CD14-positive monocyte (primary cell): Measurements from ENCODE around the gene KIZ. TPM values are rescaled to one million over a fixed set of nuclear protein-coding genes. Genes with fewer than 3 reads are reported as not detected.

Experiments used
- DNase-seq, 3 donors: peaks; one replicate each; pipeline ENCODE4 v3.0.0-alpha.2; 2011 to 2022
- H2AFZ ChIP-seq: 2 replicates; pipeline ENCODE4 v1.6.0; 2012; ENCODE audit warnings: mild to moderate bottlenecking, low read depth, low read length, inconsistent platforms; ENCODE audit not compliant: insufficient read depth, poor library complexity, severe bottlenecking
- H3K27ac ChIP-seq, 2 donors: 1 replicate in 1 of 2; 2 replicates in 1 of 2; pipeline ENCODE4 v1.5.1; 2012 to 2013; ENCODE audit warnings: low read length in 2 of 2, control low read depth in 1 of 2, inconsistent platforms in 1 of 2, low read depth in 1 of 2, mild to moderate bottlenecking in 1 of 2
- H3K27me3 ChIP-seq, 2 donors: one replicate each; pipeline versions ENCODE4 v1.6.0 to v1.6.1; 2011 to 2013; ENCODE audit warnings: low read length in 2 of 2; ENCODE audit not compliant: control insufficient read depth in 2 of 2, insufficient read depth in 2 of 2
- H3K36me3 ChIP-seq, 2 donors: replicated peaks in 1 of 2; 1 replicate in 1 of 2; 2 replicates in 1 of 2; pipeline versions ENCODE4 v1.5.1 to v1.6.1; 2012 to 2013; ENCODE audit warnings: low read length in 2 of 2, control low read depth in 1 of 2, inconsistent platforms in 1 of 2, mild to moderate bottlenecking in 1 of 2; ENCODE audit not compliant: insufficient read depth in 2 of 2, control insufficient read depth in 1 of 2
- H3K4me1 ChIP-seq, 2 donors: 1 replicate in 1 of 2; 2 replicates in 1 of 2; pipeline versions ENCODE4 v1.5.1 to v1.6.1; 2012 to 2013; ENCODE audit warnings: low read length in 2 of 2, control low read depth in 1 of 2, inconsistent platforms in 1 of 2, mild to moderate bottlenecking in 1 of 2, moderate library complexity in 1 of 2; ENCODE audit not compliant: insufficient read depth in 2 of 2, control insufficient read depth in 1 of 2
- H3K4me2 ChIP-seq: replicated peaks from 2 replicates; pipeline ENCODE3; 2012; ENCODE audit warnings: low read length, moderate library complexity, mild to moderate bottlenecking; ENCODE audit not compliant: poor library complexity, severe bottlenecking; ENCODE audit errors: extremely low read depth
- H3K4me3 ChIP-seq, 3 experiments: fragments of 200-600 bp in 1 of 3; sonication (generic) in 1 of 3; replicated peaks in 1 of 3; 1 replicate in 2 of 3; 2 replicates in 1 of 3; pipeline ENCODE4 v1.5.1; 2011 to 2013; ENCODE audit warnings: low read length in 3 of 3, mild to moderate bottlenecking in 3 of 3, control low read depth in 2 of 3, low read depth in 2 of 3, inconsistent platforms in 1 of 3, moderate library complexity in 1 of 3
- H3K79me2 ChIP-seq: 2 replicates; pipeline ENCODE4 v1.6.0; 2012; ENCODE audit warnings: mild to moderate bottlenecking, control low read depth, inconsistent platforms, low read length, moderate library complexity; ENCODE audit not compliant: insufficient read depth
- H3K9ac ChIP-seq: 2 replicates; pipeline ENCODE4 v1.6.0; 2017; ENCODE audit warnings: low read length, mild to moderate bottlenecking; ENCODE audit not compliant: insufficient read depth, poor library complexity, severe bottlenecking
- H3K9me3 ChIP-seq, 2 donors: replicated peaks in 1 of 2; 1 replicate in 1 of 2; 2 replicates in 1 of 2; pipeline versions ENCODE4 v1.5.1 to v1.6.1; 2012 to 2013; ENCODE audit warnings: low read length in 2 of 2, control low read depth in 1 of 2; ENCODE audit not compliant: control insufficient read depth in 1 of 2, insufficient read depth in 1 of 2
- H4K20me1 ChIP-seq: 2 replicates; pipeline ENCODE4 v1.6.0; 2012; ENCODE audit warnings: mild to moderate bottlenecking, low read length, control low read depth, moderate library complexity; ENCODE audit not compliant: insufficient read depth
- H3K27ac Mint-ChIP-seq, 7 donors: one replicate each; pipeline ENCODE4 v1.8.0; 2020; ENCODE audit warnings: mild to moderate bottlenecking in 7 of 7, mixed read lengths in 7 of 7, moderate library complexity in 6 of 7, inconsistent platforms in 2 of 7
- H3K27me3 Mint-ChIP-seq, 3 donors: one replicate each; pipeline ENCODE4 v1.8.0; 2021 to 2022; ENCODE audit warnings: low read depth in 3 of 3, mild to moderate bottlenecking in 3 of 3, mixed read lengths in 3 of 3, moderate library complexity in 3 of 3, inconsistent platforms in 1 of 3
- H3K36me3 Mint-ChIP-seq, 2 donors: one replicate each; pipeline ENCODE4 v1.8.0; 2020; ENCODE audit warnings: mixed read lengths in 2 of 2, inconsistent platforms in 1 of 2, mild to moderate bottlenecking in 1 of 2
- H3K4me1 Mint-ChIP-seq: one replicate; pipeline ENCODE4 v1.8.0; 2020; ENCODE audit warnings: mild to moderate bottlenecking, mixed read lengths
- H3K4me3 Mint-ChIP-seq, 2 donors: one replicate each; pipeline ENCODE4 v1.8.0; 2020; ENCODE audit warnings: mild to moderate bottlenecking in 2 of 2, mixed read lengths in 2 of 2, moderate library complexity in 1 of 2
- H3K9me3 Mint-ChIP-seq, 7 donors: one replicate each; pipeline ENCODE4 v1.8.0; 2020 to 2022; ENCODE audit warnings: mixed read lengths in 7 of 7, mild to moderate bottlenecking in 6 of 7, moderate library complexity in 6 of 7, inconsistent platforms in 2 of 7
- CTCF ChIP-seq: fragments of 200-600 bp; IDR thresholded peaks from one replicate; pipeline ENCODE4 v1.8.0; 2022; ENCODE audit warnings: antibody characterized with exemption, mild to moderate bottlenecking
- WGBS: methylation state at CpG from one replicate; pipeline ENCODE4 v1.1.5; 2013; ENCODE audit warnings: missing lambda C conversion rate; ENCODE audit not compliant: insufficient coverage; 5-methylcytosine and 5-hydroxymethylcytosine counted together
- intact Hi-C, 2 donors: fragments of 100-400 bp; cut with micrococcal nuclease; formaldehyde crosslinking; loops; one replicate each; pipeline versions ENCODE4 v1.15.0 to v1.15.1; 2023
- polyA plus RNA-seq, 3 donors: library from polyadenylated mRNA; depleted of rRNA in 1 of 3; unstranded in 2 of 3; stranded (reverse) in 1 of 3; fragments of 300-500 nt in 2 of 3; fragments of >200 nt in 1 of 3; fragmentation: Illumina TruSeq in 2 of 3; gene quantifications; 1 replicate in 2 of 3; 2 replicates in 1 of 3; pipeline ENCODE4 v1.2.3, GENCODE V29; 2012 to 2021

Gene KIZ
- polyA plus RNA-seq, 3 donors, result 7.2 to 13.2 (median 10.2) TPM

GRCh38 chr20:21101453-21101931, 24.4 kb upstream of the KIZ start:
- no peak for TF ChIP-seq CTCF
- H3K9ac ChIP-seq, result peak overlapping the region; percentile 74
- H3K4me1 Mint-ChIP-seq, result peaks cover 51% of the 10 kb centered on the region
- peaks cover 46 to 58% of the 10 kb centered on the region in 2 donors for H3K4me1 ChIP-seq
- 6% methylated on average over 35 of the region's 35 CpGs for WGBS
- peaks cover 2 to 24% of the 10 kb centered on the region in 2 donors for H3K36me3 Mint-ChIP-seq
- H3K9me3 Mint-ChIP-seq, result peaks cover 0 to 49% (median 26%) of the 10 kb centered on the region in 7 donors
- peak overlapping the region; percentile 91 for H3K4me2 ChIP-seq
- peak overlapping the region; percentile 95 to 97 for H3K4me3 Mint-ChIP-seq
- H3K27ac Mint-ChIP-seq, result peak overlapping the region in 3 of 7 donors; percentile 23 to 91 (median 76)
- H4K20me1 ChIP-seq, result no peaks in the 10 kb centered on the region
- H3K36me3 ChIP-seq, result no peaks in the 10 kb centered on the region
- intact Hi-C loops, result no loop called here
- no peaks in the 10 kb centered on the region for H3K79me2 ChIP-seq
- peak overlapping the region; percentile 53 to 89 (median 85) for H3K4me3 ChIP-seq
- peak overlapping the region; percentile 80 to 87 for H3K27ac ChIP-seq
- H3K9me3 ChIP-seq, result peaks cover 6 to 36% of the 10 kb centered on the region in 2 donors
- peaks cover 76 to 94% (median 93%) of the 10 kb centered on the region in 3 donors for H3K27me3 Mint-ChIP-seq
- H3K27me3 ChIP-seq, result peaks cover 70 to 90% of the 10 kb centered on the region in 2 donors
- H2AFZ ChIP-seq, result peak overlapping the region; percentile 95
- DNase-seq, result no peak

- H2AFZ ChIP-seq, result peak overlapping the region; percentile 95
- H3K9me3 Mint-ChIP-seq, result peaks cover 0 to 51% (median 26%) of the 10 kb centered on the region in 7 donors
- H3K27me3 Mint-ChIP-seq, result peaks cover 76 to 95% (median 94%) of the 10 kb centered on the region in 3 donors
- intact Hi-C loops, result no loop called here
- peaks cover 6 to 39% of the 10 kb centered on the region in 2 donors for H3K9me3 ChIP-seq
- H3K36me3 ChIP-seq, result no peaks in the 10 kb centered on the region
- peaks cover 2 to 22% of the 10 kb centered on the region in 2 donors for H3K36me3 Mint-ChIP-seq
- H3K79me2 ChIP-seq, result no peaks in the 10 kb centered on the region
- no peaks in the 10 kb centered on the region for H4K20me1 ChIP-seq
- H3K27ac ChIP-seq, result peak overlapping the region; percentile 9 to 30
- H3K4me2 ChIP-seq, result peak overlapping the region; percentile 91
- DNase-seq, result peak in 2 of 3 donors; percentile 14 to 36
- no peak for TF ChIP-seq CTCF
- H3K4me3 Mint-ChIP-seq, result peak overlapping the region; percentile 95 to 97
- peak overlapping the region in 5 of 7 donors; percentile 6 to 82 (median 55) for H3K27ac Mint-ChIP-seq
- H3K4me1 ChIP-seq, result peaks cover 46 to 58% of the 10 kb centered on the region in 2 donors
- H3K4me1 Mint-ChIP-seq, result peaks cover 50% of the 10 kb centered on the region
- H3K9ac ChIP-seq, result peak overlapping the region; percentile 13
- H3K27me3 ChIP-seq, result peaks cover 70 to 90% of the 10 kb centered on the region in 2 donors
- WGBS, result 12% methylated on average over 25 of the region's 35 CpGs
- H3K4me3 ChIP-seq, result peak overlapping the region; percentile 30 to 89 (median 34)
Measured at GRCh38 chr20:21101932-21102575, 23.8 kb upstream of the KIZ start.
